Measurements from ENCODE around the gene SLC46A3.

DNA sequence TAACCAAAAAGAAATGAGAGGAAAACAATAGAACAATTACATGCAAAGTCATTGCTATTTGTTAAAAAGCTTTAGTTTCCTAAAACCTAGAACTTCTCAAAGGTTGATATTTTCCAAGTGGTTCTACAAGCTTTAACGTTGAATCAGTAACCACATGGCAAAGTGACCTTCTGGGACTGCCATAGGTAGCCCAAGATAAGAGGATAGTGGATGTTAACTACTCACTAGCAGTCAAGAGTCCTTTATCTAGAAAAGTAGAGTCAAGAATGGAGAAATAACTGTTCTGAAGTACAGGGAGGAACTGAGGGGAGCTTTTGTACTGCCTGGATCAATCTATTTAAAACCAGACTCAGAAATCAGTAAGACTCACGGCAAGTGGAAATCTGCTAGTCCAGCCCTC lies 9.9 kb upstream of the SLC46A3 start:
- TF ChIP-seq GATA2 (IDR thresholded peaks at IDR 0.05; ENCODE audit: low read depth, low read length) (no peak), GATA3 (IDR thresholded peaks at IDR 0.05; ENCODE audit: low read depth, low read length) (no peak)

Data from SH-SY5Y (cell line).